ENCODE results near the gene CEBPA. TPM values are rescaled to one million over a fixed set of nuclear protein-coding genes. Genes with fewer than 3 reads are reported as not detected.

Gene CEBPA
- total and polyA plus RNA-seq, 8 donors, result 9.9 to 167 (median 18.8) TPM

DNA sequence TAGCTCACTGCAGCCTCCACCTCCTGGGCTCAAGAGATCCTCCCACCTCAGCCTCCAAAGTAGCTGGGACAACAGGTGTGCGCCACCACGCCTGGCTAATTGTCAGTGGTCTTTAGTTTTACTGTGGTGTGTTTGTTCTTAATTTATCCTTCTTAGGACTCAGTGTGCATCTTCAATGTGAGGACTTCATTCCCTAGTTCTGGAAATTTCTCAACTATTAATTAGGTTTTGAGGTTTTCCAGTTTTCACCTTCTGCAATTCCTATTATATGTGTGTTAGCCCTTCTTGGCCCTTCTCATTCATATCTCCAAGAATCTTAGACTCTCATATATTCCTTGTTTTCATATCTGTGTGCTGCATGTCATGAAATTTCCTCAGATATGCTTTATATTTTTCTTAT lies 44.5 kb downstream of the CEBPA start:
- no peak for DNase-seq
- Histone ChIP-seq H3K36me3 (no peaks in the 10 kb centered on the region), H3K4me3 (no peak overlapping the region), H3K27me3 (peaks cover 0 to 20% (median 0%) of the 10 kb centered on the region in 3 donors), H3K4me1 (peaks cover 0 to 12% (median 0%) of the 10 kb centered on the region in 4 donors), H3K27ac (no peak overlapping the region), H3K9me3 (peaks cover 0 to 12% (median 7%) of the 10 kb centered on the region in 4 donors)
- TF ChIP-seq POLR2AphosphoS5 (IDR thresholded peaks at IDR 0.05) (no peak), EP300 (IDR thresholded peaks at IDR 0.05) (no peak), POLR2A (IDR thresholded peaks at IDR 0.05) (no peak)
- TF ChIP-seq, protein P1, sequence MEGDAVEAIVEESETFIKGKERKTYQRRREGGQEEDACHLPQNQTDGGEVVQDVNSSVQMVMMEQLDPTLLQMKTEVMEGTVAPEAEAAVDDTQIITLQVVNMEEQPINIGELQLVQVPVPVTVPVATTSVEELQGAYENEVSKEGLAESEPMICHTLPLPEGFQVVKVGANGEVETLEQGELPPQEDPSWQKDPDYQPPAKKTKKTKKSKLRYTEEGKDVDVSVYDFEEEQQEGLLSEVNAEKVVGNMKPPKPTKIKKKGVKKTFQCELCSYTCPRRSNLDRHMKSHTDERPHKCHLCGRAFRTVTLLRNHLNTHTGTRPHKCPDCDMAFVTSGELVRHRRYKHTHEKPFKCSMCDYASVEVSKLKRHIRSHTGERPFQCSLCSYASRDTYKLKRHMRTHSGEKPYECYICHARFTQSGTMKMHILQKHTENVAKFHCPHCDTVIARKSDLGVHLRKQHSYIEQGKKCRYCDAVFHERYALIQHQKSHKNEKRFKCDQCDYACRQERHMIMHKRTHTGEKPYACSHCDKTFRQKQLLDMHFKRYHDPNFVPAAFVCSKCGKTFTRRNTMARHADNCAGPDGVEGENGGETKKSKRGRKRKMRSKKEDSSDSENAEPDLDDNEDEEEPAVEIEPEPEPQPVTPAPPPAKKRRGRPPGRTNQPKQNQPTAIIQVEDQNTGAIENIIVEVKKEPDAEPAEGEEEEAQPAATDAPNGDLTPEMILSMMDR (IDR thresholded peaks at IDR 0.05), result no peak
- intact Hi-C loops (cut with DNase I; ENCODE audit: low total_unique reads), result no loop called here
- 94 to 98% (median 97%) methylated on average over 2 of the region's 2 CpGs for WGBS, 5 donors

DNA sequence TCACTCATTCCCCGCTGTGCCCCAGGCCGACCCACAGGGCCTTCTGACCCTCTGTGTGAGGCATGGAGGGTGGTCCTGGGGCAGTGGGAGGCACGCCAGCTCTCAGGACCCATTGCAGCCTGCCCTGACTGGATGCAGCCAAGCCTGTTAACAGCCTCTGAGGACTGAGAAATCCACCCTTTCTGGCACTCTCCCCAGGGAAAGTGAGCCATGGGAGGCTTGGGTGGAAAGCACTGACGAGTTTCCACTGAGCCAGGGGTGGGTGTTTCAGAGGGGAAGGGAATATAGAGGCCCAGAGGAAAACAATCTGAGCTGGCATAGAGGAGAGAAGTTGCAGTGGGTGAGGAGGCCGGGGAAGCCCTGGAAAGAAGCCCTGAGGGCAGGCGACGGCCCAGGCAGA lies 46.1 kb downstream of the CEBPA start:
- H3K36me3 ChIP-seq, result no peaks in the 10 kb centered on the region
- intact Hi-C loops (cut with DNase I; ENCODE audit: low total_unique reads), result no loop called here
- TF ChIP-seq POLR2AphosphoS5 (IDR thresholded peaks at IDR 0.05) (no peak), EP300 (IDR thresholded peaks at IDR 0.05) (no peak), POLR2A (IDR thresholded peaks at IDR 0.05) (no peak)
- TF ChIP-seq, protein P1 (IDR thresholded peaks at IDR 0.05), result no peak
- WGBS, 5 donors, result 70 to 78% (median 76%) methylated on average over 7 of the region's 7 CpGs
- H3K9me3 ChIP-seq, result peaks cover 0 to 12% (median 7%) of the 10 kb centered on the region in 4 donors
- no peak overlapping the region for H3K4me3 ChIP-seq
- no peak overlapping the region for H3K27ac ChIP-seq
- H3K4me1 ChIP-seq, result peaks cover 0 to 11% (median 0%) of the 10 kb centered on the region in 4 donors
- no peak for DNase-seq
- peaks cover 0 to 32% (median 0%) of the 10 kb centered on the region in 3 donors for H3K27me3 ChIP-seq

DNA sequence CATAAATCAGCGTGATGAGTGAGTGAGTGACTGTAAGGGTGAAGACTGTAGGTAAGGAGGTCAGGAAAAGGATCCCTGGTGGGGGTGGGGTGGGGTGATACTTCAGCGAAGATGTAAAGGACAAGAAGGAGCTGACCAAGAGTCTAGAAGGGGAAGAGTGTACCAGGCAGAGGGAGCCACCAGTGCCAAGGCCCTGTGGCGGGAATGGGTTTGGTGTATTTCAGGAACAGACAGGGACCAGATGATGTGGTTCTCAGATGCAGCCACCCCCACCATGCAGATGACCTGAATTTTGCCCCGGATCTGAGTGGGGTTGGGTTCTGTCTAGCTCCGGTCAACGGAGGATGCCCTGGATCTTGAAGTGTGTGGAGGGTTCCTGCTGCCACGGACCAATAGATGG lies 46.6 kb downstream of the CEBPA start:
- Histone ChIP-seq H3K9me3 (peaks cover 0 to 12% (median 7%) of the 10 kb centered on the region in 4 donors), H3K4me3 (no peak overlapping the region), H3K4me1 (peaks cover 0 to 6% (median 0%) of the 10 kb centered on the region in 4 donors), H3K27ac (no peak overlapping the region), H3K36me3 (no peaks in the 10 kb centered on the region), H3K27me3 (peaks cover 0 to 36% (median 0%) of the 10 kb centered on the region in 3 donors)
- DNase-seq, result no peak
- TF ChIP-seq, protein P1 (IDR thresholded peaks at IDR 0.05), result no peak
- TF ChIP-seq POLR2A (IDR thresholded peaks at IDR 0.05), result no peak
- no peak for TF ChIP-seq EP300 (IDR thresholded peaks at IDR 0.05)
- TF ChIP-seq POLR2AphosphoS5 (IDR thresholded peaks at IDR 0.05), result no peak
- intact Hi-C loops (cut with DNase I; ENCODE audit: low total_unique reads), result no loop called here
- WGBS, 5 donors, result 80 to 92% (median 88%) methylated on average over 7 of the region's 7 CpGs

DNA sequence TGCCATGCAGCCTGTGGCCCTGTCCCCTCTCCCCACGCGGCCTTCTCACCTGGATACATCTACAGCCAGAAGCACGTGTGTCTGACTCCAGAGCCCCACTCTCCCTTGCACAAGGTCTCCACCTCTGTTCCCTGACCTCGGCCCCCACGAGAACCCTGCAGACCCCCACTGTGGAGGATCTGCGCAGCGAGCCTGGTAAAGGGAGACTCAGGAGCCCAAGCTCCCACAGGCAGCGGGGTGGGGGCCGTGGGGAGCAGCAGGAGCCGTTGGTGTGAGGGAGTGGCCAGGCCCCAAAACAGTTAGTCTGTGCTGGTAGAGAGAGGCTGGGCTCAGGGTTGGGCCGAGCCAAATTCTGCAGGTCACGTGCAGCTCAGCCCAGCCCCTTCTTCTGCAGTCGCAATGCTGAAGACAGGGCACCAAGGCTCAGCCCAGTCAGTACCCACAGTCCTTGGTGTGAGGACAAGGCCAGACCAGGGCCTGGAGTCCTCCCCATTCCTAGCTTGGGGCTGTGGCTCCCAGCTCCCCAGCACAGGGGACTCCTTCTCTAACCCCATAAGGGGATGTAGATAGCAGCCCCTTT lies 48.0 kb downstream of the CEBPA start:
- intact Hi-C loops (cut with DNase I; ENCODE audit: low total_unique reads), result no loop called here
- Histone ChIP-seq H3K27ac (no peak overlapping the region), H3K27me3 (peaks cover 0 to 38% (median 0%) of the 10 kb centered on the region in 3 donors), H3K9me3 (peaks cover 0 to 12% (median 7%) of the 10 kb centered on the region in 4 donors), H3K36me3 (no peaks in the 10 kb centered on the region), H3K4me1 (peaks cover 0 to 3% (median 0%) of the 10 kb centered on the region in 4 donors), H3K4me3 (no peak overlapping the region)
- no peak for DNase-seq
- 70 to 80% (median 78%) methylated on average over 10 to 13 of the region's 13 CpGs for WGBS, 5 donors
- TF ChIP-seq, protein P1 (IDR thresholded peaks at IDR 0.05), result no peak
- TF ChIP-seq POLR2A (IDR thresholded peaks at IDR 0.05) (no peak), POLR2AphosphoS5 (IDR thresholded peaks at IDR 0.05) (no peak), EP300 (IDR thresholded peaks at IDR 0.05) (no peak)

Measured in stomach (tissue), 9 donors.